ENCODE results near the gene SLC16A8.

GRCh38 chr22:38075105-38075825, 8.7 kb downstream of the SLC16A8 start:
- no peak for TF ChIP-seq POLR2AphosphoS5 (IDR thresholded peaks at IDR 0.05)
- no peak for TF ChIP-seq CTCF (IDR thresholded peaks at IDR 0.05)

Measured in gastroesophageal sphincter (tissue), 3 donors.